ENCODE results near the gene YPEL1.

The YPEL1 gene, protein sequence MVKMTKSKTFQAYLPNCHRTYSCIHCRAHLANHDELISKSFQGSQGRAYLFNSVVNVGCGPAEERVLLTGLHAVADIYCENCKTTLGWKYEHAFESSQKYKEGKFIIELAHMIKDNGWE

DNA sequence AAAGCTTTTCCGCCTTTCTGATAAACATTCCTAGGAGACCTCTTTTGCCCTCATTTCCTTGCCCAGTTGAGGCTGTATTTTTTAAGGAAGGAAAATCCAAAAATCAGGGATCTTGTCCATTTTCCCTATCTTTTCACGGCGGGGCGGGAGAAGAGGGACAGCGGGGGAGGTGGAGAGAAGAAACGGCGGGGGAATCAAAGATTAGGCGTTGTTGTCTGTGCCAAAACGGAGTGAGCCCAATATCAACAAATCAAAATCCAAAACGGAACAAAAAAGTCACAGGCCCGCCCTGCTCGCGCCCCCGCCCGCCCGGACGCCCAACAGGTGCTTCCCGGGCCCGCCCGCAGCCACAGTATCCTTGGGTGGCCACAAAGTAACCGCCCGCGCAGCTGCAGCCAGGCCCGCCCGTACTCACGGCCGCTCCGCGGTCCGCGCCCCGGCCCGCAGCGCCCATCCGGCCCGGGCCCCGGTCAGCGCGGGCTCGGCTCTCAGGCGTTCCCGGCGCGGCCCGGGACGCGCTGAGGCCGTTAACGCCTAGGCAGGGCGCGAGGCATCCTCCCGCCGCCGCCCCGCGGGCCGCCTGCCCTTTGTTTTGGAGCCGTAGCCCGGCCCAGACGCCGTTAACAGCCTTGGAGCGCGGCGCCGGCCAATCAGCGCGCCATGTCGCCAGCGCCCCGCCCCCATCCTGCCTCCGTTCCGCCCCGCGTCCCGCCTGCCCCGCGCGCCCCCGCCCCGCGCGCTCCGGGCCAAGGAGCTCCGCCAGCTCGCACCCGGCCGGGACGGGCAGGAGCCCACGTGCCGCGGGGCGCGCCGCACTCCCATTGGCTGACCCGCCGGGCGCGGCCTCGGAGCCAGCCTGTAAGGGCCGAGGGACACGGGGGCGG lies at the start of gene YPEL1:
YPEL1 (minus strand) TSS at position 595 of the 884 bp plus-strand sequence. CDS start 25,050 bp downstream, outside the sequence.
- DNase-seq (ENCODE audit: low read depth in 2 of 2): peak; percentile 93 to 94

DNA sequence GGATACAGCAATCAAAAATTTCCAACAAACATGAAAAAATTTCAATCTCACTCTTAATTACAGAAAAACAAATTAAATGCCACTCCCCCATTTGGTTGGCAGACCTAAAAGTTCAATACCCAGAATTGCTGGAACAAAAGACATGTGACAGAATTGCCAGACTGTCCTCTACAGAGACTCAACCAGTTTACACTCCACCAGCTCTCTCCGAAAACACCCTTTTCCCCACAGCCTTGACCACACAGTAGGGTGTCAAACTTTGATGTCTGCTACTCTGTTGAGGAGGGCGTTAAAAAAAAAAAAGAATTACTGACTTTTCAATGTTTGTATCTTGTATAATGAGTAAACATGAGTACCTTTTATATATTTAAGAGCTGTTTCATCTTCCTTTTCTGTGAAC lies 44.7 kb upstream of the YPEL1 start:
- no peak for DNase-seq (ENCODE audit: low read depth in 2 of 2)

DNA sequence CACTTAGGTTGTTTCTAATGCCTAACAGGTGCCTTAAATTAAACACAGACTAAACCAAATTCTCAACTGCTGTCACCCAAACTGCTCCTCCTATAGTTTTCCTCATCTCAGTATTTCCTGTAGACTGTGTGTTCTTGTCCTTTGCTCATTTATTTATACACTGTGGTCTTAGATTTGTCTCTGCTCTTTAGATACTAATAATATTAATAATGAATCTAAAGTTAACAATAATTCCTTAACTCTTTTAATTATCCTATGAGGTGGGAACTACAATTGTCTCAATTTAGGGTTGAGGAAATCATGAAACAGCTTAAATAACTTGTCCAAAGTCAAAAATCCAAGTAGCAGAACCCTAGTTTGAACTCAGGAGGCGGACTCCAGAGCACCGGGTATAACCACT lies 43.9 kb upstream of the YPEL1 start:
- DNase-seq (ENCODE audit: low read depth in 2 of 2): no peak

DNA sequence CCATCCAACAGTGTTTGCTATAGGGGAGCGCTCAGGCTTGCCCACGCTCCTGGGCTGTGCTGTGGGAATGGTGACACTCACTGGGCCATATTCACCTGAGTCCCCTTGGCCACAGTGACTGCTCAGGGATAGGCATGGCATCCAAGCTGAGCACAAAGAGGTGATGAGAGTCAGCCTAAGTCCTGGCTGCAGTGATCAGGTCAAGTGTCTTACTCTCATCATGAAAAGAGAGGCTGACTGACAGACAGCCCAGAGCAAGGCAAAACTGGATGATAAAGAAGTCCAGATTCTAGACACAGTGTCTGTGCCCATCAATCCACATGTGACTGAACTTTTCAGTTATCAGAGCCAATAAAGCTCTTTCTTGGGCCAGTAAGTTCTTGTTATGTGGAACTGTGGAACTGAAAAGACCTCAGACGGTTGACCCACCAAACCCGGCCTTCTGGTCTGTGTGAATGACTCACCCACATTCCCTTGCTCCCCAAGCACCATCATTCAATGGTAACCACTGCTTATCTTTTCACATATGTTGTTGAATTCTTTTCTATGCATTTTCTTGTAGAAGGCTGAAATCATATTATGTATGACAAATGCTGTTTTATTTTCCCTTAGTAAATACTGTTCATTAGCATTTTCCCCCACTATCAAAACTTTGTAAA lies 43.2 kb upstream of the YPEL1 start:
- DNase-seq (ENCODE audit: low read depth in 2 of 2): peak; percentile 41 to 44

DNA sequence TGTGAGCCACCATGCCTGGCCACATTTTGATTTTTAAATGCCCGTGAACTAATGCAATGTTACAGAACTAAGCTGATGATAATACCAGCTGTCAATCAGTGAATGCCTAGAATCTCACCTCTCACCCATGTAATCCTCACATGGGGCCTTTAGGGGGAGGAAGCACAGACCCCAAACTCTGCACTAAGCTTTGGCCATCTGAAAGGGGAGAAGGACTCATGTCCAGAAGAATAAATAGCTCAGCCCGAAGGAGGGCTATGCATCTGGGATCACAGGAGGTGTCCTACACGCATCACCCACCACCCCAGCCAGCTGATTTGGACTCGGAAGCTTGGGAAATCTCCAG lies 36.0 kb upstream of the YPEL1 start:
- no peak for DNase-seq (ENCODE audit: low read depth in 2 of 2)

DNA sequence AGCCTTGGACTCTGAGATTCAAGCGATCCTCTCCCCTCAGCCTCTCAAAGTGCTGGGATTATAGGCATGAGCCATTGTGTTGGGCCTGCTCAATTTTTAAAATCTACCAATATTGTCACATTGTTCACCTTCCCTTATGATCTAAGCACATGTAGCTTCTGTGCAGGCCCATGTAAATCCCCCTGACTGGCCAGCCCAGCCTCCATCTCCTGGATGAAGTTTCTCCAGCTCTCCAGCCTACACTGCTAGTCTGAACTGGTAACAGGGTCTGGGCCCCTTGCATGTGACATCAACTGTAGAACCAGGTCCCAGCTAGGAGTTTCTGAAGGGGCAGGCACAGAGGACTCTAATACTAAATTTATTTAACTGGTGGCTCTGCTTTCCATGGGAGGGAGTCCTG lies 32.8 kb upstream of the YPEL1 start:
- no peak for DNase-seq (ENCODE audit: low read depth in 2 of 2)

DNA sequence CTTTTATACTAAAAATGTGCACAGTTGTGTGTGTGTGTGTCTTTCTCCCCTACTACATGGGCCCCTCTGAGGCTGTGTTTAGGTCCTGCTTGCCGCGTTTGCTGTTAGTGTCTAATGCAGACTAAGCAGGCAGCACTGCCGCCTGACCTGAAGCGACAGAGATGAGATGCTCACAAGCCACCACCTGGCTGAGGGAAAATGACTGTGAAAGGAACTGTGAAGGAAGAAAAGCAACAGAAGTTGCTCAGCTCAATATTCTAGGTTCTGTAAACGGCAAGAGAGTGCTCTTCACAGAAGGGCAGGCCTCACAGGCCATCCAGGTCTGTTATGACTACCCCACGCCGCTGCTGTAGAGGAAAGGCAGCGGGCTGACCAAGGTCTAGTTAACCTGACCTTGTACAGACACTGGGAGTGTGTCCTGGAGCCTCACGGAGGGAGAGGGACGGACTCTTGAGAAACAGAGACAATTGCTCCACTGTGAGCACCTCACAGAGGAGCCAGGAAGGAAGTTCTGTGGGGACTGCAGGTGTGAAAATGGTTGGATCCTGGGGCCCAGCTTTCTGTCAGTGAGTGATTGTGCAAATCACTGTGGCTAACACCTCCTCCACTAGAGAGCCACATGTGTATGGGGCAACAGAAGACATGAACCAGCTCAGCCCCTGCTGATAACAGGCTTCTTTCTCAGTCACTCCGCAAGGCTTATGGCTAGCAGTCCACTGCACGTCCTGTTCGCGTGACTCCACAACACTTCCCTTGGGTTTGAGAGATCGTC lies 31.3 kb upstream of the YPEL1 start:
- no peak for DNase-seq (ENCODE audit: low read depth in 2 of 2)

DNA sequence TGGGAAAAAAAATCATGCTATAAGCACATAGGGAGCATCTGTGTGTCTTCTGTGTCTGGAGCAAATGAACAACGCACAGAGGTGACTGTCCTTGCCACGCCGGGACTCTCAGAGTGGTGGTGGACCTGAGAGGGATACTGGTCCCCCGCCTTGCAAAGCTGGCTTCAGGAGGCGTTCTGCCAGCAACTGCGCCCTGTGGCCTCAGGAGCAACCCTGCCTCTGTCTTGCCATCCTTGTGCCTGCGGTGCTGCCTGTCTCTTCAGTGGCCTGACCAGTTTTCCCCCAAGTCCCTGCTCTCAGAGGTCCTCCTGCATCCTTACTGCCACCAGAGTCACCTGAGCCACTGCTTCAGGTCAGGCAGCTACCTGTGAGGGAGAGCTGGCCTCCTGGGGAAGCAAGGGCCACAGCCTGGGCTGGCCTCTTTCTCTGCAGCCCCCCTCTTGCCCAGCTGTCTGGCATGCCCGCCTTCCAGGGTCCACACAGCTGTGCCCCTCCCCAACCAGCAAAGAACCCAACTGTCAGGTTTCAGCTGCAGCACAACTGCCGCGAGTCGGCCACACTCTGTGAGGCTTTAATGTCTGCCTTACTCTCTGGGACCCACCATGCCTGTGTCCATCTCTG lies 30.4 kb upstream of the YPEL1 start:
- DNase-seq (ENCODE audit: low read depth in 2 of 2): no peak

DNA sequence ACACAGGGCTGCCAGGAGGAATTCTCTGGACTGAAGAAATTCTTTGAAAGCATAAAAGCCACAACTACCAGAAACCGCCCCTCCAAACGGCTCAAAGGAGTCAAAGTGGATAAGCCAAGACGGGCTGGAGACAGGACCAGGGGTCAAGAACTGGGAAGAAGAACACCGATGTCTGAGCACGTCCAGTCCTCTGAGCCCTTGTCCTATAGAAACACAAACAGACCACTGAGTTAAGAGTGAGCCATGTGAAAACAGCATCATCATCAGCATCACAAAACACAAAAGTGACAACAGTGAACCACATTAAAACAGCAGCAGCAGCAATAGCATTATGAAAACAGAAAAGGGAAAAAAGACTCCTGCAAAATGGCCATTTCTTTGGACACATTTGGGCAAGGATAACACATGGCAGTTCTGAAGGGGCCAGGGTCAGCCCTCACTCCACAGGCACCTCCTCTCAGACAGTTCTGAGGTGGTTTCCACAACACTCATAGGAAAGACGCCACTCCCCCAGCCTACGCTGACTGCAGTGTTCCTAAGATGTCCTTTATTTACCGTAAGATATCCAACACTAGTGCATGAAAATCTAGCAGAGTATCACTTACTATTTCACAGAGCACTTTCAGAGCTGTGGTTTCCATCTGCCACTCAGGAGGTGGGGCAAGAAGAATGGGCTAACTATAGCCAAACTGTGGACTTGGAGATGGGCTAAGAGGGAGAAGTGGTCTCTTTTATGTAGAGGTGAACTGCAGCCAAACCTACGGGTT lies 28.6 kb upstream of the YPEL1 start:
- DNase-seq (ENCODE audit: low read depth in 2 of 2): no peak

DNA sequence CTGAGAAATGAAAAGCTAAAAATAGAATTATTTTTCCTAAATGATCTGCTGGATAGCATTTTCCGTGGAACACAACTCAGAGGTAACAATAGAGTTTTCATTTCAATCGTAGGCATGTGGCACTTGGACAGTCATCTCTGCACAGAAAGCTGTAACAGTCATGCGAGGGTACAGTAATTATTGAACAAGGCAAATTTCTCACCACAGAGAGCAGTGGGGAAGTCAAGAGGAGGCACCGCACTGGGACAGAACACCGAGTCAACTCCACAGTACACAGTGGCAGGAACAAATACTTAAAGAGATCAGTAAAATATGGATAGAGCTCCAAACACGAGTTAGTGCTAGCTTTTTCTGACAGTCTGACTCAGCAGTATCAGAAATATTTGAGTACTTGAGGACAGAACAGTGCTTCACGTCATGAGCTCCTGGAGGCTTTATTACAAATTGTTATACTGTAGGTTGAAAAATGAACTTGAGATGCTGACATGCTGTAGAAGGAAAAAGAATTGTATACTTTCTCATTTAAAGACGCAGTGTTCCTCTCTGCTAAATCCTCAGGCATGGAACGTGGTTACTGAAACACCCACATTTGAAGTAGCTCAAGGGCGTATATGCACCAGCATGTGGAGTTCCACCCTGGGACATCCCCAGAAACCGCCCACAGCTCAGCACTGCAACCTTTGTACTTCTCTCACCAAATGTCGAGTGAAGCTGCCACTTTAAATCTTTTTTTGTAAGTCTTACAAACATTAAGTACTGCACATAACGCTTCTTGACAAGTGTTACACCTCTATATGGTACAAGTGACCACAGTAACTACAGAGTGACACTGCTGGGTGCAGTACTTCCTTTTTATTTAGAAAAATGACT lies 27.4 kb upstream of the YPEL1 start:
- no peak for DNase-seq (ENCODE audit: low read depth in 2 of 2)

DNA sequence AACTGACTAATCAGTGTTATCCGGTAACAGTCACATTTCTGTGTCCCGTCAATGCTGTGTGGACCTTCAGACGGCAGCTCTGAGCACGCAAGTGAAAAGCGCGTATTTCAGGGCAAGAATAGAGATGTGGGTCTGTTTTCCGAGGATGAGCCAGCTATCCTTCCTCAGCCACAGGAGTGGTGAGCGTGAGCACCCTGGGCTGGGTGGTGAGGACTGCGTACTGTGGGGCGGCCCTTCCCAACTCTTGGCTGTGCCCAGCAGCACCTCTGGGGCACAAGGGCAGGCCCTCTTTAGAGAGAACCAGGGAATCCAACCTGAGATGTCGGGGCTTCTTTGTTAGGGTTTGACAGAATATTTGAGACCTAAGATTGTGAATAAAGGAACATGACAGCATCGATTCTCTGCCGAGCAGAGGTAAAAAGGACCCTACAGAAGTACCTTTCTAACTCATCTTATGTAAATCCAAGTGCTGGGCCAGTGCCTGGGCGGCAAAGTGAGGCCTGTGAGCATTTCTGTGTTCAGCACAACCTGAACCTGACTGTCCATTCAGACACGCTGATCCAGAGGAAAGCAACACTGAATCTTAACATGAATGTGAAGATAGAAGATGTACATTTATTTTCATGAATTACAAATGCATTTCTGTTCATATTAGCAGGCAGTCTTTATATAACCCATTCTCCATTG lies 26.5 kb upstream of the YPEL1 start:
- DNase-seq (ENCODE audit: low read depth in 2 of 2): no peak

DNA sequence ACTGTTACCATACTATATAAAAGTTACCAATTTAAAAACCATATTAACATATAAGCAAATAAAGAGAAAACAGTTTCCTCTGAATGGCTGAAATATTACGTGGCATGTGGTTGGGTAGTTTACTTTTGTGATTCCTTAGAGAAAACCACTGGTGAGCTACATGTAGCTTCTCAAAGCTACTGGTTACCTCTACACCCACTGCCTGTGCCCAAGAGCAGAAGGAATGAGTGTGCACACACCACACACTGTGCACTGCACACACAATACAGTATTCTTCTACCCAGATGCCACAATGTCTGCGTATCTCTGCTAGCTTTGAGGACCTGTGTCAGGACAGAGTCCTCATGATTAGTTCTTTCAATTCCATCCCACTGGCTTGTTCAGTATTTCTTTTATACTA lies 25.5 kb upstream of the YPEL1 start:
- DNase-seq (ENCODE audit: low read depth in 2 of 2): no peak

DNA sequence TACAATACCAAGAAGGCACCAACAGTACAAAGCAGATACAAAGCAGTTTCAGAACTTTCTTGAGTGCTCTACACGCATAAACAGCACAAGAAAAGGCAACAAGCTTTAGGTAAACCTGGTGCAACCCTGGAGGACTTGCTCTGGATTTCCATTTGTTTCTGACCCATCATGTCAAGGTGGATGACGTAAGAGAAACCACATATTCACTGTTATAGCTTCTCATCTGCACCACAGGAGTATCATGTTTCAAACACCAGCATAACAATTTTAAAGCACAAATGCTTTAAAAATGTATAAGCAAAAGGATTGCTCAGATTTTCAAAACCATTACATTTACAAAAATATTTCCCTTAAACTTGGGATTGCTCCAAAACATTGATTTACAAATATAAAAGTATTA lies 25.0 kb upstream of the YPEL1 start:
- DNase-seq (ENCODE audit: low read depth in 2 of 2): peak; percentile 65 to 67

DNA sequence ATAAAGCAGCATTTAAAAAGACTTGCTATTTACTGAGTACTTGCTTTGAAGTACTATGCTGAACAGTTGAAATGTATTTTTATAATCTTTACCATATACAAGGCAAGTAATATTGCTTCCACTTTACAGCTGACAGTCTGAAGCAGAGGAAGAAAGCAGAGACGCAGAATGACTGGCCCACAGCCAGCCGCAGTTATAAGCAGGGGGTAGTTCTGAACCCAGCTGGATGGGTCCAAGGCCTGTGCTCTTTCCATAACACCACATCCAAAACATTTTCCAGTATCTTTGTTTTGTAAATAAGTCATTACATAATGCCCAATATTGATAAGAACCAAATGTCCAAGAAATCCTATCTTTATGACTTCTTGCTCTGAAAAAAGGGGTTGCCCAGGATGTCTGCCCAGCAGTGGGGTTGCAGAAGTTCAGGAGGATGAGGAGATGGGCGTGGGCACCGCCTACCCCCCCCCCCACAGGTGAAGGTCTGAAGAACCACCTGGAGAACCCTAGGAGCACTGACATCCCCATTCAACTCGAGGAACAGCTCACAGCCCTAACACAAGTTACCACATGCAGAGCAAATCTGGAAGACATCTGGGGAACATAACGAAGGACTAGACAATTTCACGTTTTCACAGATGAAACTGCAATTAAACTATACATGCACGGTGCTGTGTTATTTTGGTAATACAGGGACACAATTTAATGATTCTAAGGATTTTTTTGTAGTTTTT lies 24.2 kb upstream of the YPEL1 start:
- DNase-seq (ENCODE audit: low read depth in 2 of 2): no peak

DNA sequence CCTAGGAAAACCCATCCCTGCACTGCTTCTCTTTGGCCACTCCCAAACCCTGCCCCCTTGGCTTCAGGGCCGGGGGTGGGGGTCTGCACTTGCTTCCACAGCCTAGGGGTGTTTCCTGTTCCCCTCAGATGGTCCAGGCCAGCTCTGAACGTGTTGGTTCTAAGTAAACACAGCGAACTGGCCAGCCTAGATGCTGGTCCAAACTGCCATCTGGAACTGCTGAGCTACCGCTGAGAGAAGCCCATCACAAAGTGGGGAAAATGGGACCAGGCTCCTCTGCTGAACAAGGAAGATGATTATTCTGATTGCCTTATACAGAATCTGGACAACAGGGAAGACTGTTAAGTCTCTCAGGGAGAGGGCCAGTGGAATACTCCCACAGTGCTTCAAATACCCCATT lies 23.5 kb upstream of the YPEL1 start:
- DNase-seq (ENCODE audit: low read depth in 2 of 2): no peak

DNA sequence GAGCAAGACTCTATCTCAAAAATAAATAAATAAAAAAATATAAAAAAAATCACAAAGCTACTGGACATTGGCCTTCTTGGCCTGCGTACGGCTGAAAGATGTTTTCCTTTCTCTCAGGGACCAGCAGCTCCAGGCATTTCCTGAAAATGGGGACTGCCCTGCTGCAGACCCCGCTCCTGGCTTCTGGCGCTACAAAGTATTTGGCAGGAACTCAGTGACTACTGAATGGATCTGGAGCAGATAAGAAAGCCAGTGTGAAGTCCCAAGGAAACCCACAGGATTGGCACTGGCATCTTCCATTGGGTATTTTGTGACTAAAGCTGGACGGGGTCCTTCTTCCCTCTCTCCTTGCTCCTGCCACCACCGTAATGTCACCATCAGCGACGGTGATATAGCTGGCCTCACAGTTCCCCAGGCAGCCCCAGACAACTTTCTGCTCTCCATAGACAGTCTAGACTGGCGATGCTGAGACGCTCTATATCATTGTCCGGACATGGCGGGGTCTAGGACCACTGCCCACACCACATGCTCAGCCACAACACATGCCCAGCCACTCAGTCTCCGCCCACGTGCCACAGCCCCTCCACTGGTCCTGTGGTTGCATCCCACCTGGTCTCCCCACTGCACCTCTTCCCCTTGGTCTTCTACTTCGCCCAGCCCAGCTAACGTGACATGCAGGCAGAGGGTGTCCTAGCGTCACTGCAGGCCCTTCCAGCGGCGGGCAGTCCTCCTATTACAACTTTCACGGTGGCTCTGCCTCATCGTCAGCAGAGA lies 22.7 kb upstream of the YPEL1 start:
- DNase-seq (ENCODE audit: low read depth in 2 of 2): no peak

DNA sequence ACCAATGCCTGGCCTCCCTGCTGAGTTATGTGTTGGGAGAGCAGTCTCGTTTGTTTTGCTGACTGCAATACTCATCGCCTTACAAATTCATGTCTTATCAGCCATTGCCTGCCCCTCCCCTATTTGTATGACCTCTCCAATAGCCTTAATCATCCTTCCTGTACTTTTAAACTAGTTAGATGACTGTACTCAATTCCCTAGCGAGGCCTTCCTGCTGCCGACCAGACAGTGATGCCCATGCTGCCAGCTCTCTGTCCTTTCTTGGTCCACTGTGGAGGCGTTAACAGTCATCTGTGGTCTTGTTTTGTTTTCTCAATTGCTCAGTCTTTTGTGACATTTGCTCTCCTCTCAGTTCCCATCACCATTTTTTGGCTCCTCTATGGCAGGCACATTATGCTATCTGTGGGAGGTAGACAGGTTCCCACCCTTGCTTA lies 20.3 kb upstream of the YPEL1 start:
- no peak for DNase-seq (ENCODE audit: low read depth in 2 of 2)

DNA sequence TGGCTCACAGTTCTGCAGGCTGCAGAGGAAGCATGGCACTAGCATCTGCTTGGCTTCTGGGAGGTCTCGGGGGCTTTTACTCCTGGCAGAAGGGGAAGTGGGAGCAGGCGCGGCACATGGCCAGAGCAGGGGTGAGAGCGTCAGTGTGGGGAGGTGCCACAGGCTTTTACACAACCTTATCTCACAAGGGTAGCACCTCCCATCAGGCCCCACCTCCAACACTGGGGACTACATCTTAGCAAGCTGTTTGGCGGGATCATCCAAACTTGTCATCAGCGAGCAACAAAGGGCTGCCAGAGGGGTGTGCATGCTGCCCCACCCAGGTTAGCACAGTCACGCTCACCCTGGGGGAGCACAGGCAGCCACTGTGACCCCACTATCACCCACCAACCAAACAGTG lies 18.9 kb upstream of the YPEL1 start:
- no peak for DNase-seq (ENCODE audit: low read depth in 2 of 2)

All from fibroblast of skin of left quadriceps (primary cell).